ENCODE data around the gene ITPR2.

Gene ITPR2

DNA sequence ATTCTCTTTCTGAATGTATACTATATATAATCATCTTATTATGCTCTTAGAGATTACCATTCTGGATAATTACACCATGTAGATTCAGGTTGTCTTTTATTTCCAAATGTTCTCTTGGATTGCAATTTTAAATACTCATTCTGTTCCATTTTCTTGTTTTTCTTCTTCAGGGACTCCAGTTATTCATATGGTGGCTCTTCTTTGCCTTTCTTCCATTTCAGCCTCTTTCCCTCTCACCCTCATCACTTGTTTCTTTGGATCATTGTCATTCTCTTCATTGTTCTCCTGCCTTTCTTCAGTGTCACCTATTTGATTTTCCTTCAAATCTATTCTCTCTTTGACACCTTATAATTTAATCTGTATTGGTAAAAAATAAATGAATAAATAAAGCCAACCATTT is 182.0 kb downstream of the ITPR2 start:
- Histone ChIP-seq H3K79me2 (ENCODE audit: control insufficient read depth, insufficient read depth, low read length, poor library complexity) (peaks cover 4% of the 10 kb centered on the region), H3K4me1 (ENCODE audit: control insufficient read depth in 1 of 2, insufficient read depth in 2 of 2, low read length in 2 of 2) (peaks cover 4 to 6% of the 10 kb centered on the region in 2 experiments), H2BK120ac (ENCODE audit: insufficient read depth, low read length, poor library complexity) (no peak overlapping the region), H3K27ac (ENCODE audit: low read depth, low read length) (no peak overlapping the region), H3K4ac (ENCODE audit: low read depth, low read length) (no peak overlapping the region), H3K79me1 (ENCODE audit: low read length) (peaks cover 2% of the 10 kb centered on the region), H3K23ac (ENCODE audit: low read length) (no peak overlapping the region), H2AFZ (ENCODE audit: insufficient read depth, low read length, poor library complexity) (no peak overlapping the region), H3K36me3 (ENCODE audit: control insufficient read depth in 1 of 2, insufficient read depth in 2 of 2, low read length in 2 of 2) (peaks cover 0 to 4% of the 10 kb centered on the region in 2 experiments), H3K27me3 (ENCODE audit: insufficient read depth, low read length) (no peaks in the 10 kb centered on the region), H2AK5ac (ENCODE audit: low read length) (no peak overlapping the region), H2BK12ac (ENCODE audit: low read length) (no peak overlapping the region), H3K14ac (ENCODE audit: low read length) (no peak overlapping the region), H4K8ac (ENCODE audit: low read depth, low read length) (no peak overlapping the region), H3K18ac (ENCODE audit: low read length) (no peak overlapping the region), H2BK5ac (ENCODE audit: low read depth, low read length, poor library complexity) (no peak overlapping the region), H4K12ac (ENCODE audit: low read depth, low read length) (no peak overlapping the region), H3K9ac (ENCODE audit: low read length) (no peak overlapping the region), H3K9me3 (ENCODE audit: insufficient read depth, low read depth, low read length) (no peaks in the 10 kb centered on the region), H3K4me3 (ENCODE audit: low read depth, low read length) (no peak overlapping the region), H4K91ac (ENCODE audit: low read depth, low read length) (no peak overlapping the region), H3K4me2 (ENCODE audit: low read length) (no peak overlapping the region)
- DNase-seq = no peak

DNA sequence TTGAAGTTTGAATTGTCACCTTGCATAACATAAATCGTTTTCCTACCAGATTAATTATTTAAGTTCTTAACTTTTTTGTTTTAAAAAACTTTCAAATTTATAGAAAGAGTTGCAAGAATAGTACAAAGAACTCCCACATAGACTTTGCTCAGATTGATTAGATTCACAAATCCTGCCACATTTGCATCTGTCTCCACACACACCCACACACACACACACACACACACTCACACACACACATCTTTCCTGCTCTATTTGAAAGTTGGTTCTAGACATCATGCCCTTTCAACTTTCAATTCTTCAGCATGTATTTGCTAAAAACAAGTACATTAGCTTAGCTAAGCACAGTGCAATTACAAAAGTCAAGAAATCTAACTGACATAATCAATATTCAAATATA is 184.0 kb downstream of the ITPR2 start:
- no peak for DNase-seq
- no peaks in the 10 kb centered on the region for H3K9me3 ChIP-seq (ENCODE audit: insufficient read depth, low read depth, low read length)
- H2BK120ac ChIP-seq (ENCODE audit: insufficient read depth, low read length, poor library complexity) = no peak overlapping the region
- H3K4me3 ChIP-seq (ENCODE audit: low read depth, low read length) = no peak overlapping the region
- no peak overlapping the region for H2AK5ac ChIP-seq (ENCODE audit: low read length)
- H3K36me3 ChIP-seq (ENCODE audit: control insufficient read depth in 1 of 2, insufficient read depth in 2 of 2, low read length in 2 of 2) = peaks cover 0 to 1% of the 10 kb centered on the region in 2 experiments
- H2AFZ ChIP-seq (ENCODE audit: insufficient read depth, low read length, poor library complexity) = no peak overlapping the region
- H4K12ac ChIP-seq (ENCODE audit: low read depth, low read length) = no peak overlapping the region
- no peak overlapping the region for H3K23ac ChIP-seq (ENCODE audit: low read length)
- H3K4me2 ChIP-seq (ENCODE audit: low read length) = no peak overlapping the region
- no peak overlapping the region for H3K27ac ChIP-seq (ENCODE audit: low read depth, low read length)
- no peak overlapping the region for H4K91ac ChIP-seq (ENCODE audit: low read depth, low read length)
- no peak overlapping the region for H3K18ac ChIP-seq (ENCODE audit: low read length)
- H2BK12ac ChIP-seq (ENCODE audit: low read length) = peak overlapping the region; percentile 81
- no peak overlapping the region for H3K14ac ChIP-seq (ENCODE audit: low read length)
- H3K9ac ChIP-seq (ENCODE audit: low read length) = no peak overlapping the region
- H3K27me3 ChIP-seq (ENCODE audit: insufficient read depth, low read length) = no peaks in the 10 kb centered on the region
- no peak overlapping the region for H3K4ac ChIP-seq (ENCODE audit: low read depth, low read length)
- H3K4me1 ChIP-seq (ENCODE audit: control insufficient read depth in 1 of 2, insufficient read depth in 2 of 2, low read length in 2 of 2) = peaks cover 4 to 6% of the 10 kb centered on the region in 2 experiments
- peaks cover 4% of the 10 kb centered on the region for H3K79me2 ChIP-seq (ENCODE audit: control insufficient read depth, insufficient read depth, low read length, poor library complexity)
- no peak overlapping the region for H2BK5ac ChIP-seq (ENCODE audit: low read depth, low read length, poor library complexity)
- H4K8ac ChIP-seq (ENCODE audit: low read depth, low read length) = no peak overlapping the region
- peaks cover 2% of the 10 kb centered on the region for H3K79me1 ChIP-seq (ENCODE audit: low read length)
- no CpG with 5 or more reads among the region's 1 CpG for WGBS (ENCODE audit: extremely low coverage, insufficient coverage, insufficient read length)

DNA sequence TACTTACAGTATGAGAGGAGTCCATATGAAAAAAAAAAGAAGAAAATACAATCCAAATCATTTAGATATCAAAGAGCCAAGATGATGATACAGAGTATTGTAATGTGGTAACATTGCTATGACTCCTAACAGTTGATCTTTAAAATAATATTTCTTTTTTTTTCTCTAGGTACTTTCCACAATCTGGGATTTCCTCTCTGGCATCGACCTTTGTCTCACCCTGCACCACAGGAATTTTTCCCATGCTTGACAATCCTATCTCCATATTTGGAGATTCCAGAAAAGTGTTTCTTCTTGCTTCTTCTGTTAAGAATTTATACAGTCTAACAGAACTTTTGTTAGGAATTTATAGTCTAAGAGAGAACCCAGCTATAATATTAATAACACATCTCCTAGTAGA is 184.4 kb downstream of the ITPR2 start:
- Histone ChIP-seq H3K23ac (ENCODE audit: low read length) (no peak overlapping the region), H3K9me3 (ENCODE audit: insufficient read depth, low read depth, low read length) (no peaks in the 10 kb centered on the region), H4K8ac (ENCODE audit: low read depth, low read length) (no peak overlapping the region), H2AFZ (ENCODE audit: insufficient read depth, low read length, poor library complexity) (no peak overlapping the region), H3K27ac (ENCODE audit: low read depth, low read length) (no peak overlapping the region), H4K12ac (ENCODE audit: low read depth, low read length) (no peak overlapping the region), H2BK12ac (ENCODE audit: low read length) (no peak overlapping the region), H3K4me1 (ENCODE audit: control insufficient read depth in 1 of 2, insufficient read depth in 2 of 2, low read length in 2 of 2) (peaks cover 4 to 6% of the 10 kb centered on the region in 2 experiments), H3K79me1 (ENCODE audit: low read length) (peaks cover 2% of the 10 kb centered on the region), H3K9ac (ENCODE audit: low read length) (no peak overlapping the region), H3K4ac (ENCODE audit: low read depth, low read length) (no peak overlapping the region), H3K27me3 (ENCODE audit: insufficient read depth, low read length) (no peaks in the 10 kb centered on the region), H4K91ac (ENCODE audit: low read depth, low read length) (no peak overlapping the region), H3K4me2 (ENCODE audit: low read length) (no peak overlapping the region), H2BK120ac (ENCODE audit: insufficient read depth, low read length, poor library complexity) (no peak overlapping the region), H2BK5ac (ENCODE audit: low read depth, low read length, poor library complexity) (no peak overlapping the region), H3K79me2 (ENCODE audit: control insufficient read depth, insufficient read depth, low read length, poor library complexity) (peaks cover 4% of the 10 kb centered on the region), H3K36me3 (ENCODE audit: control insufficient read depth in 1 of 2, insufficient read depth in 2 of 2, low read length in 2 of 2) (peaks cover 0 to 1% of the 10 kb centered on the region in 2 experiments), H2AK5ac (ENCODE audit: low read length) (no peak overlapping the region), H3K18ac (ENCODE audit: low read length) (no peak overlapping the region), H3K14ac (ENCODE audit: low read length) (no peak overlapping the region), H3K4me3 (ENCODE audit: low read depth, low read length) (no peak overlapping the region)
- WGBS (ENCODE audit: extremely low coverage, insufficient coverage, insufficient read length) = no CpG with 5 or more reads among the region's 1 CpG
- DNase-seq = peak; percentile 27 to 75

DNA sequence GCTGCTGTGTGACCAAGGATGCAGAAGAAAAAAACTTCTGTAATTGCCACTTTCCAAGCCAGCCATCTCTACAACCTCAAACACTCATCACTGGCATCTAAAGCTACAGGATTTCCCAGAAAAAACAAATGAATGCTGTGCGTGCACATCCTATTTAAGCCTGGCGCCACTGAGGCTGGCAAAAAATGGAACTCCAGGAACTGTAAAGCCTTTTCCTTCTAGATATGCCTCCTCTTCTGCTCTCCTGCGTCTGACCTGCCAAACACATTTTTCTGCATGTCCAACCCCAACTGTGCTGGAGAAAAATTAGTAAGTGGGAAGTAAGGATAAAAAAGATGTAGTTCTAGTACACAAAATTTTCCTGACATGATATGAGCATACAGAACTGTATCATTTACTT is 184.9 kb downstream of the ITPR2 start:
- peaks cover 4% of the 10 kb centered on the region for H3K79me2 ChIP-seq (ENCODE audit: control insufficient read depth, insufficient read depth, low read length, poor library complexity)
- WGBS (ENCODE audit: extremely low coverage, insufficient coverage, insufficient read length) = no CpG with 5 or more reads among the region's 3 CpGs
- peaks cover 2% of the 10 kb centered on the region for H3K79me1 ChIP-seq (ENCODE audit: low read length)
- no peak overlapping the region for H3K4ac ChIP-seq (ENCODE audit: low read depth, low read length)
- H3K9me3 ChIP-seq (ENCODE audit: insufficient read depth, low read depth, low read length) = no peaks in the 10 kb centered on the region
- no peak overlapping the region for H3K4me3 ChIP-seq (ENCODE audit: low read depth, low read length)
- H3K27me3 ChIP-seq (ENCODE audit: insufficient read depth, low read length) = no peaks in the 10 kb centered on the region
- peak overlapping the region; percentile 51 for H4K91ac ChIP-seq (ENCODE audit: low read depth, low read length)
- peak overlapping the region; percentile 32 for H4K8ac ChIP-seq (ENCODE audit: low read depth, low read length)
- peaks cover 0 to 1% of the 10 kb centered on the region in 2 experiments for H3K36me3 ChIP-seq (ENCODE audit: control insufficient read depth in 1 of 2, insufficient read depth in 2 of 2, low read length in 2 of 2)
- H2AFZ ChIP-seq (ENCODE audit: insufficient read depth, low read length, poor library complexity) = no peak overlapping the region
- H3K14ac ChIP-seq (ENCODE audit: low read length) = peak overlapping the region; percentile 8
- peak overlapping the region; percentile 58 for H2BK120ac ChIP-seq (ENCODE audit: insufficient read depth, low read length, poor library complexity)
- peak overlapping the region; percentile 59 for H2AK5ac ChIP-seq (ENCODE audit: low read length)
- H2BK12ac ChIP-seq (ENCODE audit: low read length) = peak overlapping the region; percentile 86
- no peak overlapping the region for H3K27ac ChIP-seq (ENCODE audit: low read depth, low read length)
- DNase-seq = no peak
- H4K12ac ChIP-seq (ENCODE audit: low read depth, low read length) = no peak overlapping the region
- no peak overlapping the region for H3K4me2 ChIP-seq (ENCODE audit: low read length)
- H3K9ac ChIP-seq (ENCODE audit: low read length) = no peak overlapping the region
- H3K18ac ChIP-seq (ENCODE audit: low read length) = peak overlapping the region; percentile 11
- H3K23ac ChIP-seq (ENCODE audit: low read length) = no peak overlapping the region
- peak overlapping the region; percentile 43 for H2BK5ac ChIP-seq (ENCODE audit: low read depth, low read length, poor library complexity)
- H3K4me1 ChIP-seq (ENCODE audit: control insufficient read depth in 1 of 2, insufficient read depth in 2 of 2, low read length in 2 of 2) = peaks cover 4 to 6% of the 10 kb centered on the region in 2 experiments

Data from trophoblast cell (in vitro differentiated cells and primary cell).